NB4 (cell line): ENCODE results near the gene FRMD1.

Experiments
- CTCF ChIP-seq: IDR thresholded peaks from one replicate; pipeline ENCODE4 v1.5.1; 2012; ENCODE audit warnings: low read depth, low read length
- POLR2A ChIP-seq: IDR thresholded peaks from 2 replicates; pipeline ENCODE4 v1.6.1; 2011; ENCODE audit warnings: mild to moderate bottlenecking; ENCODE audit not compliant: insufficient read length; ENCODE audit errors: extremely low read depth

DNA sequence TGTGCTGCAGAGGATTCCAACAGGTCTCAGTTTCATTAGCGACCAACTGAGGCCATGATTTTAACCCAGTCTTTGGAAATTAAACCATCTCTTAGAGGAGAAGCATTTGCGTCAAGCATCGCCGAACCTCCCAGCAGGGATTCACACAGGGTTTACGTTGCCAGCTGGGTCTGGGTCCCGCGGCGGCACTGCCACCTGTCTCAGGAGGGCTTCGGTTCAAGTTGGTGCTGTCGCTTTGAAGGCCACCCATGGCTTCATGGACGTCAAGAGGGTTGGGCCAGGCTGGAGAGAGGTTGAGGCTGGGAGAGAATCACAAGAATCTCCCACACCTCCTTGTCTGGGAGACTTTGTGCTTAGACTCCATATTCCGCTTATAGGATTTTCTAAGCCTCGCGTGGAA, 43.0 kb upstream of the FRMD1 start:
- TF ChIP-seq POLR2A (no peak), CTCF (no peak)
